ENCODE data around the gene LMO1. TPM values are rescaled to one million over a fixed set of nuclear protein-coding genes. Genes with fewer than 3 reads are reported as not detected.

The LMO1 gene
- total and polyA plus RNA-seq, 7 donors = 0.74 to 9.3 (median 3.2) TPM

- ATAC-seq (no peak), DNase-seq (no peak)
- Histone ChIP-seq H3K36me3 (ENCODE audit: insufficient read depth in 1 of 2, low read depth in 1 of 2) (no peaks in the 10 kb centered on the region), H3K27ac (no peak overlapping the region), H3K4me1 (peaks cover 10% of the 10 kb centered on the region), H3K27me3 (ENCODE audit: insufficient read depth in 3 of 3, low read length in 2 of 3) (peaks cover 0 to 59% (median 23%) of the 10 kb centered on the region in 3 donors), H3K9me3 (no peaks in the 10 kb centered on the region), H3K4me3 (no peak overlapping the region)
- TF ChIP-seq CTCF (IDR thresholded peaks at IDR 0.05) = no peak
- intact Hi-C loops (cut with DNase I) = loop anchor here in 1 of 2 donors (2.0 kb wide), 2 partner anchors 19 to 41 kb away; no protein-coding TSS in a partner anchor
- 61 to 72% (median 68%) methylated on average over 6 of the region's 6 CpGs for WGBS, 3 donors
These were observed 2.1 kb upstream of the LMO1 start for GRCh38 chr11:8265681-8266241.

- peak; percentile 3 for TF ChIP-seq CTCF (IDR thresholded peaks at IDR 0.05)
- H3K4me3 ChIP-seq = peak overlapping the region; percentile 74
- ATAC-seq (peak; percentile 1 to 49 (median 29)), DNase-seq (no peak)
- H3K4me1 ChIP-seq = peaks cover 19% of the 10 kb centered on the region
- no peaks in the 10 kb centered on the region for H3K9me3 ChIP-seq
- H3K27ac ChIP-seq = peak overlapping the region; percentile 73
- H3K27me3 ChIP-seq (ENCODE audit: insufficient read depth in 3 of 3, low read length in 2 of 3) = peaks cover 0 to 34% (median 12%) of the 10 kb centered on the region in 3 donors
- H3K36me3 ChIP-seq (ENCODE audit: insufficient read depth in 1 of 2, low read depth in 1 of 2) = no peaks in the 10 kb centered on the region
- WGBS, 3 donors = 0 to 1% (median 1%) methylated on average over 25 to 53 of the region's 53 CpGs
- intact Hi-C loops (cut with DNase I) = loop anchor here (1.0 to 2.0 kb wide), 2 partner anchors 35 to 38 kb away; no protein-coding TSS in a partner anchor
These were observed 439 bp downstream of the LMO1 start for GRCh38 chr11:8263109-8263768.

- Histone ChIP-seq H3K27me3 (ENCODE audit: insufficient read depth in 3 of 3, low read length in 2 of 3) (peaks cover 0 to 27% (median 6%) of the 10 kb centered on the region in 3 donors), H3K4me3 (peak overlapping the region; percentile 74), H3K9me3 (no peaks in the 10 kb centered on the region), H3K36me3 (ENCODE audit: insufficient read depth in 1 of 2, low read depth in 1 of 2) (no peaks in the 10 kb centered on the region), H3K27ac (peak overlapping the region; percentile 73), H3K4me1 (peaks cover 17% of the 10 kb centered on the region)
- ATAC-seq (peak; percentile 47 to 70 (median 60)), DNase-seq (peak; percentile 66 to 76)
- intact Hi-C loops (cut with DNase I) = loop anchor here (1.0 to 2.0 kb wide), 2 partner anchors 34 to 38 kb away; no protein-coding TSS in a partner anchor
- 1 to 2% (median 1%) methylated on average over 51 to 66 of the region's 66 CpGs for WGBS, 3 donors
- TF ChIP-seq CTCF (IDR thresholded peaks at IDR 0.05) = peak; percentile 2
These were observed 1.0 kb downstream of the LMO1 start for GRCh38 chr11:8262552-8263108.

GRCh38 chr11:8261921-8262551 lies 1.6 kb downstream of the LMO1 start:
- Histone ChIP-seq H3K9me3 (no peaks in the 10 kb centered on the region), H3K27ac (peak overlapping the region; percentile 73), H3K27me3 (ENCODE audit: insufficient read depth in 3 of 3, low read length in 2 of 3) (peaks cover 0 to 22% (median 2%) of the 10 kb centered on the region in 3 donors), H3K4me1 (peaks cover 17% of the 10 kb centered on the region), H3K4me3 (peak overlapping the region; percentile 74), H3K36me3 (ENCODE audit: insufficient read depth in 1 of 2, low read depth in 1 of 2) (no peaks in the 10 kb centered on the region)
- ATAC-seq (no peak), DNase-seq (no peak)
- 63 to 91% (median 67%) methylated on average over 12 of the region's 12 CpGs for WGBS, 3 donors
- intact Hi-C loops (cut with DNase I) = loop anchor here in 1 of 2 donors (2.0 kb wide), 1 partner anchor 37 kb away; no protein-coding TSS in a partner anchor
- TF ChIP-seq CTCF (IDR thresholded peaks at IDR 0.05) = no peak
